Common myeloid progenitor, CD34-positive (primary cell): ENCODE data around the gene SINHCAF.

Experiments used
- CTCF ChIA-PET: fragments of 350-600 bp; sonication (Branson Sonifier 250); formaldehyde crosslinking; loops from one replicate; lab custom pipeline; 2021; ENCODE audit warnings: antibody characterized with exemption; lab: Charles Lee
- POLR2A ChIA-PET: fragments of 350-600 bp; sonication (Branson Sonifier 250); formaldehyde crosslinking; loops from one replicate; lab custom pipeline; 2021; ENCODE audit warnings: antibody characterized with exemption; lab: Charles Lee
- DNase-seq, 3 donors: peaks; one replicate each; pipeline versions ENCODE4 v3.0.0 to v3.0.0-alpha.2; 2013
- H3K27ac ChIP-seq, 2 experiments: 1 replicate in 1 of 2; 2 replicates in 1 of 2; pipeline ENCODE4 v1.7.0; 2013; ENCODE audit warnings: inconsistent platforms in 2 of 2, low read length in 2 of 2, mild to moderate bottlenecking in 2 of 2, low read depth in 1 of 2, moderate library complexity in 1 of 2; ENCODE audit not compliant: severe bottlenecking in 2 of 2, insufficient read depth in 1 of 2, poor library complexity in 1 of 2
- H3K27me3 ChIP-seq, 5 experiments: replicated peaks in 2 of 5; 1 replicate in 3 of 5; 2 replicates in 2 of 5; pipeline versions ENCODE4 v1.6.1 to v1.7.0; 2013; ENCODE audit warnings: low read length in 4 of 5, mild to moderate bottlenecking in 2 of 5, moderate library complexity in 2 of 5, inconsistent platforms in 1 of 5; ENCODE audit not compliant: insufficient read depth in 5 of 5, control insufficient read depth in 4 of 5
- H3K36me3 ChIP-seq, 4 experiments: 1 replicate in 2 of 4; 2 replicates in 2 of 4; pipeline versions ENCODE4 v1.6.1 to v1.7.0; 2013; ENCODE audit warnings: low read length in 3 of 4, control low read depth in 1 of 4, mild to moderate bottlenecking in 1 of 4; ENCODE audit not compliant: control insufficient read depth in 4 of 4, insufficient read depth in 4 of 4
- H3K4me1 ChIP-seq, 4 experiments: 1 replicate in 3 of 4; 2 replicates in 1 of 4; pipeline versions ENCODE4 v1.6.1 to v1.7.1; 2013; ENCODE audit warnings: low read length in 3 of 4, mild to moderate bottlenecking in 3 of 4, control low read depth in 1 of 4, inconsistent platforms in 1 of 4, moderate library complexity in 1 of 4; ENCODE audit not compliant: control insufficient read depth in 4 of 4, insufficient read depth in 4 of 4; ENCODE audit errors: control extremely low read depth in 1 of 4
- H3K4me3 ChIP-seq, 7 experiments: 1 replicate in 4 of 7; 2 replicates in 3 of 7; pipeline versions ENCODE4 v1.5.1 to v1.7.0; 2013; ENCODE audit warnings: mild to moderate bottlenecking in 7 of 7, low read length in 6 of 7, moderate library complexity in 6 of 7, inconsistent platforms in 2 of 7, low read depth in 2 of 7, control low read depth in 1 of 7; ENCODE audit not compliant: insufficient read depth in 4 of 7, control insufficient read depth in 1 of 7; ENCODE audit errors: extremely low read depth in 1 of 7
- H3K9me3 ChIP-seq, 5 experiments: 1 replicate in 4 of 5; 2 replicates in 1 of 5; pipeline versions ENCODE4 v1.6.1 to v1.7.1; 2013; ENCODE audit warnings: low read length in 4 of 5, mild to moderate bottlenecking in 2 of 5, inconsistent platforms in 1 of 5, low read depth in 1 of 5, moderate library complexity in 1 of 5; ENCODE audit not compliant: control insufficient read depth in 4 of 5, insufficient read depth in 2 of 5; ENCODE audit errors: control extremely low read depth in 1 of 5
- WGBS: methylation state at CpG from one replicate; pipeline ENCODE4 v1.1.5; 2013; ENCODE audit not compliant: insufficient coverage; 5-methylcytosine and 5-hydroxymethylcytosine counted together

SINHCAF gene

DNA sequence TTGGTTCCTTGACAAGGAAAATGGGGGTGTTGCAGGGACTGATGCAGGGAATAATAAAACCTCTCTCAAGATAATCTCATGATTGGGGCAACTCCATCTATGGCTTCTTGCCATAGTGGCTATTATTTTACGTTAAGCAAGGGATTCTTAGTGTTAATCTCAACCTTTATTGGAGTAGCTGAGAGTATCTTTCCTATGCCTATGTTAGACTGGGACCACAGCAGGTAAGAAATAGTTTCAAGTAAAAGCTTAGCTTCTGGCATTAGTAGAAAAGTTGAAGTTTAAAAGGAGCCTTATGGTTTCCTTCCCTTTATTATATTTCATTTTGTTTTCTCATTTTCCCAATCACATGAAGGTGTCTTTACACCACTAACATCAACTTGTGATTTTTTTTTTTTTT lies 16.7 kb downstream of the SINHCAF start:
- Histone ChIP-seq H3K27ac (no peak overlapping the region), H3K4me1 (no peaks in the 10 kb centered on the region), H3K4me3 (no peak overlapping the region), H3K27me3 (no peaks in the 10 kb centered on the region), H3K9me3 (no peaks in the 10 kb centered on the region), H3K36me3 (peaks cover 5 to 25% (median 12%) of the 10 kb centered on the region in 4 experiments)
- WGBS, result 88% methylated on average over 1 of the region's 1 CpG
- ChIA-PET POLR2A (no interaction called here), CTCF (interaction anchor here (1.1 to 1.2 kb wide), 2 partner anchors 11 to 18 kb away, joined by 3 read pairs; no protein-coding TSS in a partner anchor)
- no peak for DNase-seq

DNA sequence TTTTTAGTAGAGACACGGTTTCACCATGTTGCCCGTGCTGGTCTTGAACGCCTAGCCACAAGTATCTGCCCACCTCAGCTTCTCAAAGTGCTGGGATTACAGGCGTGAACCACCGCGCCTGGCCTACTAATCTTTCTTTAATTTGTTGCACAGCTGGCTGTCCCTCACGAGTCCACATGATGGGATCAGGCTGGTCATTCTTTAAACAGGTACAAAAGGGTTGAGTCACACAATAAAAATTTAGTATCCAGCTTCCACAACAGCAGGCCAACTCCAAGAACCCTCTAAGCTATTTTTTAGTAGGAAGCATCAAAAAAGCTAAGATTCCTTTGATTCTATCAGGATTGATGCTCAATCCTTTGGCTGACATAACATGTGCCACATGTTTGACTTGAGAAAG lies 17.8 kb downstream of the SINHCAF start:
- WGBS, result 100% methylated on average over 4 of the region's 7 CpGs
- Histone ChIP-seq H3K27ac (no peak overlapping the region), H3K27me3 (no peaks in the 10 kb centered on the region), H3K4me3 (no peak overlapping the region), H3K36me3 (peaks cover 5 to 36% (median 20%) of the 10 kb centered on the region in 4 experiments), H3K9me3 (no peaks in the 10 kb centered on the region), H3K4me1 (no peaks in the 10 kb centered on the region)
- ChIA-PET CTCF (no interaction called here), POLR2A (no interaction called here)
- DNase-seq, result no peak

DNA sequence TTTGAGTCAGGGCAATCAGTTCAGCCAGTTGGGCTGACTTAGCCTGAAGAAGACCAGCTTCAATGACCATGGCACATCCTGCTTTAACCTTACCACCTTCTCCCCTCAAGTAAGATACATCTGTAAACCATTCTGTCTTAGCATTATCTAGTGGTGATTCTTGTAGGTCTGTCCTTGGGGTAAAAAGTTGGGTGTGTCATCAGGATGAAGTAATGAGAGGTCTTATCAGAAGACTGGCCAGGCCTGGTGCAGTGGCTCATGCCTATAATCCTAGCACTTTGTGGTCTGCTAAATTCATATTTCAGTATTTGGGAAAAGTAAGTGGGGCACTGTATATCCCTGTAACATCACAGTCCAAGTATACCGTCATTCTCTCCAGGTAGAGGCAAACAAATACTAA lies 19.1 kb downstream of the SINHCAF start:
- Histone ChIP-seq H3K9me3 (no peaks in the 10 kb centered on the region), H3K36me3 (peaks cover 9 to 44% (median 23%) of the 10 kb centered on the region in 4 experiments), H3K27ac (no peak overlapping the region), H3K4me1 (no peaks in the 10 kb centered on the region), H3K27me3 (no peaks in the 10 kb centered on the region), H3K4me3 (no peak overlapping the region)
- 80% methylated on average over 1 of the region's 1 CpG for WGBS
- CTCF ChIA-PET, result interaction anchor here (1.0 to 1.5 kb wide), 2 partner anchors 10 to 13 kb away, joined by 3 read pairs; no protein-coding TSS in a partner anchor
- POLR2A ChIA-PET, result no interaction called here
- no peak for DNase-seq

DNA sequence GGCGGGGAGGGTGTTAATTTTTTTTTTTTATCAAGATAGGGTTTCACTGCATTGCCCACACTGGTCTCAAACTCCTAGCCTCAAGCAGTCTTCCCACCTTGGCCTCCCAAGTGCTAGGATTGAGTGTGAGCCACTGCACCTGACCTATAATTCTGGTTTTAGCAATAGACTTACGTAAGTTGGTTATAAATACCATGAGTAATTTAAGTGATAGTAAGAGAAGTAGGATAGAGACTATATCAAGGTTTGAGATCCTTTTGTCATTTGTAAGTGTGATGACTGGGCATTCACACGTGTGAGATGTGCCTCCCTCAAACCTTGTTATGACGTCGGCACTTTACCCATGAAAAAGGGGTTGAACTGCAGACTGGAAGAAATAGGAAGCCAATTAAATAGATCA lies 22.5 kb downstream of the SINHCAF start:
- H3K27ac ChIP-seq, result no peak overlapping the region
- POLR2A ChIA-PET, result no interaction called here

DNA sequence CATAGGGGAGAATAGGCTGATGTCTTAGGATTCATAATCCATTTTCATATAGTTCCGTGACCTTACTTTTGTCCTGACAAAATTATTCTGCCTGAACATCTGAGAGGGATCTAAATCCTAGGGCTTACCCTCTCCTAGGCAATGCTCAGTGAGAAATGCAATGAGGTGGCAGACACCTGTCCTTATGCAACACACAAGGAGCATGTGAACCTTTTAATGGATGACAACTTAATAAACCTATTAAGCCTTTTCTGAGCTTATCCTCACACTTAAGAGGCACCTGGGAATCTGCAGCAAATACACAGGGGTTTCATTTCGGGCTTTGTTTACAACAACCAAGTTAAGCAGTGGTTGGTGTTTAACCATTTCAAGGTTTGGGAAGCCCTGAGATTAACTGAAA lies 24.6 kb downstream of the SINHCAF start:
- CTCF ChIA-PET, result interaction anchor here (0.6 to 1.6 kb wide), 5 partner anchors 22 to 695 kb away, joined by 3 to 4 read pairs (median 3); no protein-coding TSS in a partner anchor
- Histone ChIP-seq H3K36me3 (peaks cover 11 to 66% (median 30%) of the 10 kb centered on the region in 4 experiments), H3K4me1 (peaks cover 0 to 23% (median 7%) of the 10 kb centered on the region in 4 experiments), H3K9me3 (no peaks in the 10 kb centered on the region), H3K4me3 (no peak overlapping the region), H3K27ac (no peak overlapping the region), H3K27me3 (no peaks in the 10 kb centered on the region)
- WGBS, result 100% methylated on average over 1 of the region's 2 CpGs
- DNase-seq, result no peak
- POLR2A ChIA-PET, result no interaction called here

More for the DNA sequence above, 22.5 kb downstream of the SINHCAF start:
- WGBS, result 99% methylated on average over 5 of the region's 5 CpGs
- no peaks in the 10 kb centered on the region for H3K27me3 ChIP-seq
- H3K4me1 ChIP-seq, result peaks cover 0 to 14% (median 7%) of the 10 kb centered on the region in 4 experiments
- no peak for DNase-seq
- no peak overlapping the region for H3K4me3 ChIP-seq
- no peaks in the 10 kb centered on the region for H3K9me3 ChIP-seq
- peaks cover 11 to 50% (median 27%) of the 10 kb centered on the region in 4 experiments for H3K36me3 ChIP-seq
- CTCF ChIA-PET, result interaction anchor here (1.5 kb wide), 1 partner anchor 9 kb away, joined by 3 read pairs; no protein-coding TSS in a partner anchor

DNA sequence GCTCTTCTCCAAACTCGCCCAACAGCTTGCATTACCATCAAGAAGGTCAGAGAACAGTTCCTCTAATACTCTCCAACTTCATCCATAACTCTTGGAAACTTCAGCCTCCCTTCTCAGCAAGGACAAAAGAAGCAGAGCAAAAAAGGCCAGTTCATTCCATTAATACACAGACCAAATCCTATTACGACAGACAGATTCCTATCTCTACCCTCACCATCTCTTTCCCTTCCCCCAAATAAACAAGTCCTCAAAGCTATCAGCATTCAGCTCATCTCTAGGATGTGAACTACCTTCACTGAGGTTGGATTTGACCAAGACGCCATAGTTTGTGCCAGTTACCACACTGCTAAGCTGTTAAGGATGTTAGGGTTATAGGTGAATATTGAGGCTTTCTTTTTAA lies 25.2 kb downstream of the SINHCAF start:
- Histone ChIP-seq H3K4me3 (no peak overlapping the region), H3K36me3 (peaks cover 11 to 67% (median 32%) of the 10 kb centered on the region in 4 experiments), H3K27me3 (no peaks in the 10 kb centered on the region), H3K4me1 (peaks cover 0 to 23% (median 7%) of the 10 kb centered on the region in 4 experiments), H3K27ac (peak overlapping the region in 1 of 2 experiments; percentile 17), H3K9me3 (no peaks in the 10 kb centered on the region)
- POLR2A ChIA-PET, result no interaction called here
- DNase-seq, result no peak
- WGBS, result 100% methylated on average over 1 of the region's 3 CpGs
- CTCF ChIA-PET, result interaction anchor here (0.6 to 1.6 kb wide), 6 partner anchors 22 to 987 kb away, joined by 3 read pairs; no protein-coding TSS in a partner anchor

DNA sequence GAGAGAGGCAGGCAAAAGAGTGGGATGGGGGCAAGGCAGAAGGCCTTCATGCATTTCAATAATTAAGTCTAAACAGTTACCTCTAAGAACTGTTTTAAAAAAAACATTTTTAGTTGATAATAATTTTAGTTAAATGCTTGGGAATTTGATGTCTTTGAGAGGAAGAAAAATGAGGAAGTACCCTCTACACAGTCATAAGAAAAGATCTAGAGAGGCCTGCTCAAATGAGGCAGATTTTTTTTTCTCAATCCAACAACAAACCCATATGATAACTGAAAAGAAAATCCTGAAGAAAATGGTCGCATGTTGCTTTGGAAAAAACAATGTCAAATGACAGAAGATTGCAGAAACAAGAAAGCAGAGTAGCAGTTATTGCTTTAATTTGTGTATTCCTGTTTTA lies 25.6 kb downstream of the SINHCAF start:
- Histone ChIP-seq H3K9me3 (no peaks in the 10 kb centered on the region), H3K27me3 (no peaks in the 10 kb centered on the region), H3K4me3 (no peak overlapping the region), H3K36me3 (peaks cover 11 to 68% (median 33%) of the 10 kb centered on the region in 4 experiments), H3K4me1 (peaks cover 0 to 23% (median 7%) of the 10 kb centered on the region in 4 experiments), H3K27ac (no peak overlapping the region)
- no CpG with 5 or more reads among the region's 1 CpG for WGBS
- ChIA-PET CTCF (interaction anchor here (0.6 to 1.3 kb wide), 4 partner anchors 29 to 1009 kb away, joined by 3 read pairs; no protein-coding TSS in a partner anchor), POLR2A (no interaction called here)
- peak in 2 of 3 donors; percentile 17 to 30 for DNase-seq
